ENCODE data around the gene DUSP3.

- TF ChIP-seq, protein P1, sequence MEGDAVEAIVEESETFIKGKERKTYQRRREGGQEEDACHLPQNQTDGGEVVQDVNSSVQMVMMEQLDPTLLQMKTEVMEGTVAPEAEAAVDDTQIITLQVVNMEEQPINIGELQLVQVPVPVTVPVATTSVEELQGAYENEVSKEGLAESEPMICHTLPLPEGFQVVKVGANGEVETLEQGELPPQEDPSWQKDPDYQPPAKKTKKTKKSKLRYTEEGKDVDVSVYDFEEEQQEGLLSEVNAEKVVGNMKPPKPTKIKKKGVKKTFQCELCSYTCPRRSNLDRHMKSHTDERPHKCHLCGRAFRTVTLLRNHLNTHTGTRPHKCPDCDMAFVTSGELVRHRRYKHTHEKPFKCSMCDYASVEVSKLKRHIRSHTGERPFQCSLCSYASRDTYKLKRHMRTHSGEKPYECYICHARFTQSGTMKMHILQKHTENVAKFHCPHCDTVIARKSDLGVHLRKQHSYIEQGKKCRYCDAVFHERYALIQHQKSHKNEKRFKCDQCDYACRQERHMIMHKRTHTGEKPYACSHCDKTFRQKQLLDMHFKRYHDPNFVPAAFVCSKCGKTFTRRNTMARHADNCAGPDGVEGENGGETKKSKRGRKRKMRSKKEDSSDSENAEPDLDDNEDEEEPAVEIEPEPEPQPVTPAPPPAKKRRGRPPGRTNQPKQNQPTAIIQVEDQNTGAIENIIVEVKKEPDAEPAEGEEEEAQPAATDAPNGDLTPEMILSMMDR (IDR thresholded peaks at IDR 0.05; ENCODE audit: low read depth, low read length): no peak
- no peak for TF ChIP-seq MYC (IDR thresholded peaks at IDR 0.05; ENCODE audit: low read depth, low read length)
Observed at GRCh38 chr17:43759836-43760235, 18.9 kb downstream of the DUSP3 start.
